ENCODE results near the gene SLC27A2.

The SLC27A2 gene

DNA sequence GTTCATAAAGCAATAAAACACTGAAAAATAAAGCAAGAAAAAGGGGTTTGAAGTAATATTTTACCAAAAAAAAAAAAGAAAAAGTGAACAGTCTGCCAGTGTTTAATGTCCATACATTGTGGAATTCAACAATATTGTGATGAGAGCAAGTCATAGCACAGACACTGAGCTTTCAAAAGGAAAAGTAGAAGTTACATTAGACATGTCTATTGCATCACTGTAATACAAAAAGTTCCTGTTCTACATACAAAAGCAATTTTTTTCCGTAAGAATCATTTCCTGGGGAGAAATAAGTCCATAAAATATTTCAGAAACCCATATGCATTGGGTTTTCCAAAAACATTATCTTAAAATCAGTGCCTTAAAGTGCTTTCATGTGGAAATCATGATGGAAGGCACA lies 95.4 kb downstream of the SLC27A2 start:
- TF ChIP-seq, protein P1, sequence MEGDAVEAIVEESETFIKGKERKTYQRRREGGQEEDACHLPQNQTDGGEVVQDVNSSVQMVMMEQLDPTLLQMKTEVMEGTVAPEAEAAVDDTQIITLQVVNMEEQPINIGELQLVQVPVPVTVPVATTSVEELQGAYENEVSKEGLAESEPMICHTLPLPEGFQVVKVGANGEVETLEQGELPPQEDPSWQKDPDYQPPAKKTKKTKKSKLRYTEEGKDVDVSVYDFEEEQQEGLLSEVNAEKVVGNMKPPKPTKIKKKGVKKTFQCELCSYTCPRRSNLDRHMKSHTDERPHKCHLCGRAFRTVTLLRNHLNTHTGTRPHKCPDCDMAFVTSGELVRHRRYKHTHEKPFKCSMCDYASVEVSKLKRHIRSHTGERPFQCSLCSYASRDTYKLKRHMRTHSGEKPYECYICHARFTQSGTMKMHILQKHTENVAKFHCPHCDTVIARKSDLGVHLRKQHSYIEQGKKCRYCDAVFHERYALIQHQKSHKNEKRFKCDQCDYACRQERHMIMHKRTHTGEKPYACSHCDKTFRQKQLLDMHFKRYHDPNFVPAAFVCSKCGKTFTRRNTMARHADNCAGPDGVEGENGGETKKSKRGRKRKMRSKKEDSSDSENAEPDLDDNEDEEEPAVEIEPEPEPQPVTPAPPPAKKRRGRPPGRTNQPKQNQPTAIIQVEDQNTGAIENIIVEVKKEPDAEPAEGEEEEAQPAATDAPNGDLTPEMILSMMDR (IDR thresholded peaks at IDR 0.05): no peak
- no peaks in the 10 kb centered on the region for H3K4me1 Mint-ChIP-seq
- no peak overlapping the region for H3K27ac Mint-ChIP-seq
- DNase-seq: no peak
- H3K9me3 Mint-ChIP-seq: no peaks in the 10 kb centered on the region
- H3K27me3 Mint-ChIP-seq (ENCODE audit: low read depth, poor library complexity): no peaks in the 10 kb centered on the region
- peaks cover 5% of the 10 kb centered on the region for H3K36me3 Mint-ChIP-seq (ENCODE audit: low read depth)
- no peak overlapping the region for H3K4me3 Mint-ChIP-seq

DNA sequence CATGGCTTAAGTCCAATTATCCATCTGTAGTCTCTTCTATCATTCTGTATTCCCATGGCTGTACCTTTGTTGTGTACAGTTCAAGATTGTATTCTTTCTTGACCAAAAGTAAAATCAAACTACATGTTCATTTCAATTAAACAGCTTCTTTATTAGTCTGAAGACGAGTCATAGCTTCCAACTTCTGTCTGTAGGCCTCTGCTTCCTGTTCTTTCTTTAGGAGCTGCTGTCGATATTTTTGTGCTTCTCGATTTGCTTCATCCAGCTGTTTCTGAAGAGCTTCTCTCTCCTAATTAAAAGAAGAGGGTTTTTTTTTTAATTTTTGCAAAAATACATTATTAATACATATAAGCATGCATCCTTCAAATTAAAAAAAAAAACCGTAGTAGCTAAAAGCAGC lies 96.5 kb downstream of the SLC27A2 start:
- no peaks in the 10 kb centered on the region for H3K27me3 Mint-ChIP-seq (ENCODE audit: low read depth, poor library complexity)
- no peak overlapping the region for H3K4me3 Mint-ChIP-seq
- TF ChIP-seq, protein P1 (IDR thresholded peaks at IDR 0.05): no peak
- H3K4me1 Mint-ChIP-seq: no peaks in the 10 kb centered on the region
- no peaks in the 10 kb centered on the region for H3K9me3 Mint-ChIP-seq
- H3K36me3 Mint-ChIP-seq (ENCODE audit: low read depth): peaks cover 5% of the 10 kb centered on the region
- DNase-seq: no peak
- no peak overlapping the region for H3K27ac Mint-ChIP-seq

DNA sequence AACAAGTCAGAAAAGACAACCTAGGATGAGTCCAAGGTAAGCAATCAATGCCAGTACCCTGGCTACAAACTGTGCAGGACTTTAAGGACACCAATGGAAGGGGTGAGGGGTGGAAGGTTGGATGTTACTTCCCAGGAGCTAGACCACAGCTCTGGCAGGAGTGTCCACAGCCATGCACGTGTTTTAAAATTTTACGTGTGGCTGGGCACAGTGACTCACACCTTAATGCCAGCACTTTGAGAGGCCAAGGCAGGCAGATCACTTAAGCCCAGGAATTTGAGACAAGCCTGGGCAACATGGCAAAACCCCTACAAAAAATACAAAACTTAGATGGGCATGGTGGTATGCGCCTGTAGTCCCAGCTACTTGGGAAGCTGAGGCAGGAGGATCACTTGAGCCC lies 98.3 kb downstream of the SLC27A2 start:
- Mint-ChIP-seq H3K9me3 (no peaks in the 10 kb centered on the region), H3K36me3 (ENCODE audit: low read depth) (peaks cover 9% of the 10 kb centered on the region), H3K27ac (peak overlapping the region; percentile 14), H3K27me3 (ENCODE audit: low read depth, poor library complexity) (no peaks in the 10 kb centered on the region), H3K4me1 (no peaks in the 10 kb centered on the region), H3K4me3 (no peak overlapping the region)
- no peak for DNase-seq
- TF ChIP-seq, protein P1 (IDR thresholded peaks at IDR 0.05): no peak

DNA sequence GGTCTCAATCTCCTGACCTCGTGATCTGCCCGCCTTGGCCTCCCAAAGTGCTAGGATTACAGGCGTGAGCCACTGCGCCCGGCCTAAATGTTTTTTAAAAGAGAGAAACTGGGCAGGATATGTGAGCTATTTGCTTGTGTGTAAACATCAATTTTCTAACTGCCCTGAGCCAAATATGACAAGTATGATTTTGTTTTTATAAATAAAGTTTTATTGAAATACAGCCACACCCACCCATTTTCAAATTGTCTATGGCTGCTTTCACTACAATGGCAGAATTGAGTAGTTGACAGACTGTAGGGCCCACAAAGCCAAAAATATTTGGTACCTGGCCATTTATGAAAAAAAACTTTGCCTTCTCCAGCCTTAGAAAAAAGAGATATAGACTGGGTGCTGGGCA lies 99.4 kb downstream of the SLC27A2 start:
- TF ChIP-seq, protein P1 (IDR thresholded peaks at IDR 0.05): no peak
- Mint-ChIP-seq H3K27me3 (ENCODE audit: low read depth, poor library complexity) (no peaks in the 10 kb centered on the region), H3K27ac (no peak overlapping the region), H3K36me3 (ENCODE audit: low read depth) (peaks cover 9% of the 10 kb centered on the region), H3K9me3 (no peaks in the 10 kb centered on the region), H3K4me3 (no peak overlapping the region), H3K4me1 (no peaks in the 10 kb centered on the region)
- no peak for DNase-seq

All from nephron progenitor cell (in vitro differentiated cells).